Glomerular visceral epithelial cell (primary cell): Measurements from ENCODE around the gene CTNNA2.

Experiments used
- DNase-seq: peaks from one replicate; pipeline ENCODE4 v3.0.0-alpha.2; 2016; ENCODE audit errors: extremely low spot score

The CTNNA2 gene

GRCh38 chr2:80280598-80280997 lies 767.7 kb downstream of the CTNNA2 start:
- no peak for DNase-seq

GRCh38 chr2:80281049-80281448 lies 768.2 kb downstream of the CTNNA2 start:
- no peak for DNase-seq

DNA sequence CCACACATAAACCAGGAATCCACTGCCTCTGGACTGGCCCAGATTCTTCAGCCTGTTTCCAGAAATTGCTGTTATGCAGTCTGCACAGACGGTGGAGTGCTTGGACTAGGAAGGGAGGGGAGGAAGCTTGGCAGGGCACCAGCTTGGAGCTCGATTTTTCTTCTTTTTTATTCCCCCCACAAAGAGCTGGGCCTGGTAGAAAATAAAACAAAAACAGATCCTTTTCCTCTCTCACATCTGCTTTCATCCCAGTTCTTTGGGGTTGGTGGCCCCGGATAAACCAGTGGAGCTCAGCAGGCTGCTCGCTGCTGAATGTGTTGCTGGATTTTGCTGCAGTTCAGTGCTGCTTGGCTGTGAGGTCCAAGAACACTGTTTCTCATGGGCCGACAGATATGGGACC lies 775.7 kb downstream of the CTNNA2 start:
- no peak for DNase-seq

- DNase-seq = no peak
These were observed 778.8 kb downstream of the CTNNA2 start for GRCh38 chr2:80291656-80292055.

GRCh38 chr2:80292474-80292873 lies 779.6 kb downstream of the CTNNA2 start:
- DNase-seq = no peak

- DNase-seq = no peak
These were observed 780.2 kb downstream of the CTNNA2 start for GRCh38 chr2:80293039-80293438.

DNA sequence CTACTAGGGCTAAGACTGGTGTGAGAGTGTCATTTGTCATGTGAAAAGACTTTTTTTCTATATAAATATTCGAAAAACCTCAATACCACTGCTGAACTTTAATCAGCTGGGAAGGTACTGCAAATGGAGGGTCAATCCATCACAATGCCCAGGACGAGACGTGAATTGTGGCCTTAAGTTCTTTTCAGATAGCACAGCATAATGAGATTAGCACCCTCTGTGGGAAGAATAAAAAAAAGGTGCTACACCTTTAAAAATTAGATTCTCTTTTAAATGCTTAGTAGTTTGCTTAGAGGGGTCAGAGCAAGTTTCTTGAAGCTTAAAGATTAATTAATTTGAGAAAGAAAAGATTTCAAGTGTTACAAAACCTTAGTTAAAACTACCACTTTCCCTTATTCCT lies 786.1 kb downstream of the CTNNA2 start:
- no peak for DNase-seq

DNA sequence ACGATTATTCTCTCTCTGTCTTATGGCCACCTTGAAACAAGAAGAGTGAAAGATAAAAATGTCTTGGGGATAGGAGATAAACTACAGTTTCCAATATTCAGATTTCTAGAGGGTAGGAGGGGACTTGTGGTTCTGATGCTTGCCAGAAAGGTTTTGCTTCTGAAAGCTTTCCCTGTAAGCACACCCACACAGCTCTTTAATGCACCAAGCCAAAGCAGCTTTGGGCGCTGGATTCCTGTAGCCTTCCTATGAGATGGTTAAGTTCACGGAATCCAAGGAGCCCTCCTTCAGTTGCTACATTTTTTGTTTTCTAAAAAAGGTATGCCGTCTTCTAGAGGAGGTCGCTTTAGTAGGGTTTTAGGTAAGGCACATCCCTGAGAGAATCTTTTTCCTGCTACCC lies 786.8 kb downstream of the CTNNA2 start:
- DNase-seq = no peak

DNA sequence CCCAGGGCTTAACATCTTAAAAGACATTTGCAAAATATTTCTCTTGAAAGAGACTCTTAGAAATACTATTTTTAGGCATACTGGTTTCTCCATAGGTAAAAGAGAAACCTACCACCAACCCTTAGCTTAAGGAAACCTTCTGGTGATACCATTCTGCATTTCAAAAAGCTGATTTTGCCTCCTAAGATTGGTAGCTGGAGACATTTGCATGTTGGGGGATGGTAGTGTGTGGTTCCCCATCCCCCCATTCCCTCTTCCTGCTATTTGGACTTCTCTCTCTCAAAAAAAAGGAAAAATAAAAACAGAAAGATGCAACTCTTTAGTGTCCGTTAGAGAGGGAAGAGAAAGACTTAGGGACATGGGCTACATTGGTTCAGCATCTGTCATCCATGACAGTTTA lies 787.5 kb downstream of the CTNNA2 start:
- DNase-seq = no peak

DNA sequence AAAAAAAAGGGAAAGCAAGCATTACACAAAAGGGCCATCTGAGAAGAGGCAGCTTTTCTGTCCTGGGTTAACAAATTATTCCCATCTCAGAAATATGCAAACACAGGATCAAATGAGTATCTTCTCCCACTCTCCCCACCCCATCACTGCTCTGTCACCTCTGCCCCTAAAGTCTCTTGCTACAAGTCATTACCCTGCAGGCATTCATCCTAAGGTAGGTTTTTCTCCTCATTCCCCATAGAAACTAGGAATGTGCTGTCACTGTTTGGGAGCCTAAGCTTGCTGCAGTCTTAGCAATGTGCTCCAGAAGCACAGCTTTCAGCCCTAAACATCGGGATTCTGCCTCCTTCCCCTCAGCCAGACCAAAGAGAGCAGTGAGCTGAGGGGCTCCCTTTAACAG lies 788.1 kb downstream of the CTNNA2 start:
- DNase-seq = no peak

DNA sequence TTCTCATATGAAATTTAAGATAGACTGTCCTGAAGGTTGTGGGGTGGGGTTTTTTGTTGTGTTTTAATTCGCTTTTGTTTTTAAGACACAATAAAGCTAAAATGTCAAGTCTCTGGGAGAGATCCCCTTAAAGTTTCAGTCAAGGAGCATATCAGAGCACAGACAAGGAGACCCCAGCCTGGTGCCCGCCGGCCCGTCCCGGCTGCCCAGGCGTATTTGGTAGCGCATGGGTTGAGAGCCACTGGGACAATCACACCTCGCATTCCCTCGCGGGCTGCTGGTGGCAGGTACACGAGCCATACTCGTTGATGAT lies 789.1 kb downstream of the CTNNA2 start:
- no peak for DNase-seq

DNA sequence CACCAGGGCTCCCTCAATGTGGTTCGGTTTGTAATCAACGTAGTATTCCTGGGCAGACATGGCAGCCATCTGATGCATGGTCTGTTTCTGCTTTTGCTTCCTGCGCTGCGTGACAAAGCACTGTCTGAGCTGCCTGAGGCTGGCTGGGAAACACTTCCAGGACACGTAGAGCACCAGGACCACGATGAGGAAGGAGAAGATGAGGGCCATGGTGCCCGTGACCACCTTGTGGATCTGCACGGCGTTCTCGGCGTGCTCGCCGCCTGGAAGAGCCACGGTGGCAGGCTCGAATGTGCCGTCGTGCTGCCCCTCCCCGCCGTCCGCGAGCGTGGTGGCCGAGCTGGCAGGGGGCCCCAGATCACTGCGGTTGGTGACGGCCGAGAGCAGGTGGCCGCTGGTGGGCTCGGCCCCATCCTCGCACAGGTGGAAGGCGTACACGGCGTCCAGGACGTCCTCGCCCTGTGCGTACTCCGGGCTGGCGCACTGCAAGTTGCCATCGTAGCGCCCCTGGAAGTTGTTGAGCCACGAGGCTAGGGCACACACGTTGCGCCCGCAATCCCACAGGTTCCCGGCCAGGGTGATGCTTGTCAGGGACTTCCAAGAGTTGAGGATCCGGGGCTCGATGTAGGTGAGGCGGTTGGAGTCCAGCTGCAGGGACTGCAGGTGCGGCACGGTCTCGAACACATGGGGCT lies 789.6 kb downstream of the CTNNA2 start:
- no peak for DNase-seq

- no peak for DNase-seq
These were observed 790.4 kb downstream of the CTNNA2 start for GRCh38 chr2:80303006-80303908.

GRCh38 chr2:80303909-80304837 lies 791.3 kb downstream of the CTNNA2 start, which contains the start of gene LRRTM1:
TSS of gene LRRTM1 (minus strand) at chr2:80304752. CDS start at chr2:80303819, 933 bp downstream.
- DNase-seq = no peak

DNA sequence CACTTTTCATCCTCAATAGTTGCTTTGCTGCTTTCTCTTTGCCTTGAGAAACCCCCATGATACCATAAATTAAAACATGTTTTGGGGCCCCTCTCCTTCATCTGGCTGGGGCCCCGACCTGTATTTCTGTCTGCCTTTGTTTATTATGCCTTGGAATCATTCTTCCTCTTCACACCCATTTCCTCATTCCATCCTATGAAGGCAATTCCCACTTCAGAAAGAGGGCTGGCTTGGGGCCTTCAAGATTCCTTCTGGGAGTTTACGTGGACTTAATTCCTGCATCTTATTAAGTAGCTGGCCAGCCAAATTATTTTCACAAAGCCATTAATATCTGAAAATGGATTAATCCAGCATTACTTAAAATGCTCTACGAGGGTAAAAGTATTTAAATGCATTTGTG lies 798.5 kb downstream of the CTNNA2 start:
- DNase-seq = no peak

- no peak for DNase-seq
These were observed 799.5 kb downstream of the CTNNA2 start for GRCh38 chr2:80312282-80312839.

DNA sequence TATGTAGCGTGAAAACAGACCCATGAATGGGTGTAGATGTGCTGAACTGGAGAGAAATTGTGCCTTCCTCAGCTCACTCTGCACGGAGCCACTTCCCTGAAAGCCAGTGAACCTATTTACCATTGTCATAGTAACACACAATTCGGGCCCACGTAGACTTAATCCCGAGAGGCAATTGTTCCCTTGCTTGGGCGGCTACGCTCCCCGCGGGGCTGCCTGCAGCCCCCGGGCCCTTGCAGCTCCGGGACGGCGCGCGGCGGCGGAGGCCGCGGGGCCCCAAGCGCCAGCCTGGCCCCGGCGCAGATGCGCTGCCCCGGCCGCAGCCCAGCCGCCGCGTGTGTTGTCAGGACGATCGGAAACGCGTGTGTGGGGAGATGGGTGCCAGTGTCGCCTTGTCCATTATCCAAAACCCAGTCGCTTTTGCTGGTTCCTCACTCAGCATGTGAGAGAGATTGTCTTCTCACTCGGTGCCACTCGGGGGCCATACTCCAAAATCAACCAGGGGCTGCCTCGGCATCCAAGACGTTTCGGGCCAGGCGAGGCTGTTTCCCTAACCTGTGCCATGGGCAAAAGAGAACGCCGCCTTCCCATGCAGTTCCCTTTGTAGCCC lies 809.6 kb downstream of the CTNNA2 start:
- DNase-seq = no peak

- DNase-seq = no peak
These were observed 810.1 kb downstream of the CTNNA2 start for GRCh38 chr2:80322958-80323357.

DNA sequence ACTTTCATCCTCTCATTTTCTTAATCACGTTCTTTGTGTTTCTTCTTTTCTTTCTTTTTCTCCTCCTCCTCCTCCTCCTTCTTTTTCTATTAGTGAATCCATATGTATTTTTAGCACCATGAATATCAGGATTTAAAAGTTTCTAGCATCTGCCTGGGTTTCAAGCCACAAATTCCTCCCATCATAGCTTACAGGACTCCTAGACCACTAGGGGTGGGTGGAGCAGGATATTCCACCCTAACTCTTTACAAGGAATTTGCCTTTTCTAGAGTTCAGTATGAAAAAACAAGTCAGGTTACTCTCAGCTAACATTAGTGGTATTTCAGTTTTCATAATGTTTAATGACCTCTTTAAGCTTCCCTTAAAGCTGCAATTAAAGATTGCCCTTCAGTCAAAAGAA lies 810.8 kb downstream of the CTNNA2 start:
- DNase-seq = no peak

DNA sequence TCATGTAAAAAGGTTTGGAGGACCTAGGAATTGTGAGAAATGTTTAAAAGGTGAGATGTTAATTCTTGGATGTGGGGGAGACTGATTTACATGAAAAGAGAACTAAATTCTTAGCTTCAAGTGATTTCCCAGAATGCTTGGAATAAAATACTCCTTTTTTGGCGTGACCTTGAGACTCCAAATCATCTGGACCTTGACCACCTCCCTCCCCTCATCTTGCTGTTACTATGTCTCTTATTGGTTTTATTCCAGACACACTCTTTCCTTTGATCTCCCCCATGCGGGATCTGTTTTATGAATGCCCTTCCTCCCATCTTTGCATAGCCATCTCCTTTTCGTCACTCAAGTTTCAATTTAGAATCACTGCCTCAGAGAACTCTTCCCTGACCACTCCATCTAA lies 811.7 kb downstream of the CTNNA2 start:
- no peak for DNase-seq

GRCh38 chr2:80326214-80326613 lies 813.4 kb downstream of the CTNNA2 start:
- DNase-seq = no peak
